ENCODE data around the gene SCN5A. TPM values are rescaled to one million over a fixed set of nuclear protein-coding genes. Genes with fewer than 3 reads are reported as not detected.
"Not testable (repeated sequence)": the region's sequence is repeated elsewhere in the genome, so short reads cannot be mapped to it uniquely, and the experiment has no call there.

The SCN5A gene
- total RNA-seq, 1 experiment from 2014 or later = 0.16 TPM

- BruUV-seq (replicated peaks) = no TSS peak
- H3K27me3 Mint-ChIP-seq (ENCODE audit: insufficient read depth, unreplicated experiment) = peaks cover 6% of the 10 kb centered on the region
- H3K4me3 Mint-ChIP-seq (ENCODE audit: unreplicated experiment) = no peak overlapping the region
- DNase-seq = no peak
- POLR2A ChIA-PET = no interaction called here
- H3K9me3 Mint-ChIP-seq (ENCODE audit: unreplicated experiment) = no peaks in the 10 kb centered on the region
- no peaks in the 10 kb centered on the region for H3K27me3 ChIP-seq (replicated peaks; ENCODE audit: control insufficient read depth, insufficient read depth, low read length)
- no peaks in the 10 kb centered on the region for H3K36me3 ChIP-seq (ENCODE audit: control insufficient read depth, insufficient read depth, low read length)
- H3K9me3 ChIP-seq = no peaks in the 10 kb centered on the region
- H3K4me3 ChIP-seq (ENCODE audit: low read depth, low read length) = no peak overlapping the region
- H3K4me1 Mint-ChIP-seq (ENCODE audit: low read depth, unreplicated experiment) = no peaks in the 10 kb centered on the region
- TF ChIP-seq CTCF (IDR thresholded peaks at IDR 0.05; ENCODE audit: insufficient read depth in 1 of 2, low read depth in 1 of 2, low read length in 1 of 2, severe bottlenecking in 1 of 2, unreplicated experiment in 1 of 2) = no peak
- no peak overlapping the region for H3K27ac Mint-ChIP-seq (ENCODE audit: unreplicated experiment)
- intact Hi-C loops (cut with micrococcal nuclease; ENCODE audit: unreplicated experiment) = no loop called here
- no peaks in the 10 kb centered on the region for H3K4me1 ChIP-seq
- CTCF ChIA-PET = no interaction called here
- H3K36me3 Mint-ChIP-seq (ENCODE audit: insufficient read depth, unreplicated experiment) = no peaks in the 10 kb centered on the region
Measured at GRCh38 chr3:38567498-38567897, 82.0 kb downstream of the SCN5A start.

- H3K4me1 Mint-ChIP-seq (ENCODE audit: low read depth, unreplicated experiment); H3K4me1 ChIP-seq; H3K27ac Mint-ChIP-seq (ENCODE audit: unreplicated experiment); H3K4me3 Mint-ChIP-seq (ENCODE audit: unreplicated experiment); POLR2A ChIA-PET; H3K4me3 ChIP-seq (ENCODE audit: low read depth, low read length); H3K9me3 Mint-ChIP-seq (ENCODE audit: unreplicated experiment); H3K36me3 ChIP-seq (ENCODE audit: control insufficient read depth, insufficient read depth, low read length); intact Hi-C loops (cut with micrococcal nuclease; ENCODE audit: unreplicated experiment); H3K27me3 ChIP-seq (replicated peaks; ENCODE audit: control insufficient read depth, insufficient read depth, low read length); H3K36me3 Mint-ChIP-seq (ENCODE audit: insufficient read depth, unreplicated experiment); CTCF ChIA-PET; H3K9me3 ChIP-seq; DNase-seq; BruUV-seq (replicated peaks); H3K27me3 Mint-ChIP-seq (ENCODE audit: insufficient read depth, unreplicated experiment): not testable (repeated sequence)
Measured at GRCh38 chr3:38566794-38567193, 82.7 kb downstream of the SCN5A start.

GRCh38 chr3:38566215-38566528 is 83.3 kb downstream of the SCN5A start:
- Mint-ChIP-seq H3K9me3 (ENCODE audit: unreplicated experiment) (no peaks in the 10 kb centered on the region), H3K27ac (ENCODE audit: unreplicated experiment) (no peak overlapping the region), H3K36me3 (ENCODE audit: insufficient read depth, unreplicated experiment) (no peaks in the 10 kb centered on the region), H3K4me1 (ENCODE audit: low read depth, unreplicated experiment) (no peaks in the 10 kb centered on the region), H3K4me3 (ENCODE audit: unreplicated experiment) (no peak overlapping the region), H3K27me3 (ENCODE audit: insufficient read depth, unreplicated experiment) (peaks cover 6% of the 10 kb centered on the region)
- no peaks in the 10 kb centered on the region for H3K36me3 ChIP-seq (ENCODE audit: control insufficient read depth, insufficient read depth, low read length)
- POLR2A ChIA-PET = no interaction called here
- no peak for TF ChIP-seq CTCF (IDR thresholded peaks at IDR 0.05; ENCODE audit: insufficient read depth in 1 of 2, low read depth in 1 of 2, low read length in 1 of 2, severe bottlenecking in 1 of 2, unreplicated experiment in 1 of 2)
- CTCF ChIA-PET = no interaction called here
- H3K9me3 ChIP-seq = no peaks in the 10 kb centered on the region
- no peaks in the 10 kb centered on the region for H3K27me3 ChIP-seq (replicated peaks; ENCODE audit: control insufficient read depth, insufficient read depth, low read length)
- intact Hi-C loops (cut with micrococcal nuclease; ENCODE audit: unreplicated experiment) = no loop called here
- no peak for DNase-seq
- no peak overlapping the region for H3K4me3 ChIP-seq (ENCODE audit: low read depth, low read length)
- no TSS peak for BruUV-seq (replicated peaks)
- H3K4me1 ChIP-seq = no peaks in the 10 kb centered on the region
